ENCODE measurements around the gene EVC2.

DNA sequence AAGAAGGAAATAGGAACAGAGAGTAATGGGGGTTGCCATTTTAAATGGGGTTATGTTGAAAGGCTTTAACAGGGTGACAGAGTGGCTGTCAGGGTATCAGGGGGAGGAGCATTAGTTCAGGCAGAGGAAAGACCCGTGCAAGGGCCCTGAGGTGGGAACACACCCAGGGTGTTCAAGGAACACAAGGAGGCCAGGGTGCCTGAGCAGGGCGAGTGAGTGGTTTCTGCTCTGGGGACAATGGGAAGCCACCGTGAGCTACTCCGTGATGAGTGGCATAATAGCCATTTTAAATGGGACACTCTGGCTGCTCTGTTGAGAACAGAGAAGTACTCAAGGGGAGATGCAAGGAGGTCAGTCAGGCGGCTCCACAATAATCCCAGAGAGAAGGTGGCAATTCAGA, 4.5 kb downstream of the EVC2 start:
- no peak for TF ChIP-seq CTCF (conservative IDR thresholded peaks at IDR 0.05; ENCODE audit: low read depth, low read length)
- TF ChIP-seq EZH2 (IDR thresholded peaks at IDR 0.05; ENCODE audit: borderline replicate concordance, low read depth, low read length, poor library complexity, severe bottlenecking) = no peak
